ENCODE results near the gene SYT1. TPM values are rescaled to one million over a fixed set of nuclear protein-coding genes. Genes with fewer than 3 reads are reported as not detected.

Gene SYT1
- total RNA-seq, 1 donor from 2014 or later, result 0.30 TPM

DNA sequence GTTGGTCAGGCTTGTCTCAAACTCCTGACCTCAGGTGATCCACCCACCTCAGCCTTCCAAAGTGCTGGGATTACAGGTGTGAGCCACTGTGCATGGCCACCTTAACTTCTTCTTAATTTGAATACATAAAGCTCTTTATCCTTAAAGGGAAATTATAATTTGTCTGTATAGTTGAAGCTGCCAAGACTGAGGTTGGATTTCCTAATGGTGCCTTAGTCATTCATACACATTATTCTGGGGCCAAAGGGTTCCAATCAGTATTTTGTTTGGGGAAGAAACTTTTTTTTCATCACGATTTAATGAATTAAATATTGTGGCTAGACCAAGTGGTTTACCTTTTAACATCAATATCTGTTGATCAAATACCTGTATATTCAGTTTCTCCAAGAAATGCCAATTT is 135.9 kb downstream of the SYT1 start:
- no peak for DNase-seq
- TF ChIP-seq, protein P1, sequence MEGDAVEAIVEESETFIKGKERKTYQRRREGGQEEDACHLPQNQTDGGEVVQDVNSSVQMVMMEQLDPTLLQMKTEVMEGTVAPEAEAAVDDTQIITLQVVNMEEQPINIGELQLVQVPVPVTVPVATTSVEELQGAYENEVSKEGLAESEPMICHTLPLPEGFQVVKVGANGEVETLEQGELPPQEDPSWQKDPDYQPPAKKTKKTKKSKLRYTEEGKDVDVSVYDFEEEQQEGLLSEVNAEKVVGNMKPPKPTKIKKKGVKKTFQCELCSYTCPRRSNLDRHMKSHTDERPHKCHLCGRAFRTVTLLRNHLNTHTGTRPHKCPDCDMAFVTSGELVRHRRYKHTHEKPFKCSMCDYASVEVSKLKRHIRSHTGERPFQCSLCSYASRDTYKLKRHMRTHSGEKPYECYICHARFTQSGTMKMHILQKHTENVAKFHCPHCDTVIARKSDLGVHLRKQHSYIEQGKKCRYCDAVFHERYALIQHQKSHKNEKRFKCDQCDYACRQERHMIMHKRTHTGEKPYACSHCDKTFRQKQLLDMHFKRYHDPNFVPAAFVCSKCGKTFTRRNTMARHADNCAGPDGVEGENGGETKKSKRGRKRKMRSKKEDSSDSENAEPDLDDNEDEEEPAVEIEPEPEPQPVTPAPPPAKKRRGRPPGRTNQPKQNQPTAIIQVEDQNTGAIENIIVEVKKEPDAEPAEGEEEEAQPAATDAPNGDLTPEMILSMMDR (IDR thresholded peaks at IDR 0.05; ENCODE audit: borderline replicate concordance), result no peak
- intact Hi-C loops (cut with micrococcal nuclease), result no loop called here
- Histone ChIP-seq H3K4me1 (no peaks in the 10 kb centered on the region), H3K36me3 (no peaks in the 10 kb centered on the region), H3K9me3 (replicated peaks) (no peaks in the 10 kb centered on the region), H3K4me3 (no peak overlapping the region), H3K27me3 (ENCODE audit: low read depth) (no peaks in the 10 kb centered on the region), H3K27ac (replicated peaks) (no peak overlapping the region)

DNA sequence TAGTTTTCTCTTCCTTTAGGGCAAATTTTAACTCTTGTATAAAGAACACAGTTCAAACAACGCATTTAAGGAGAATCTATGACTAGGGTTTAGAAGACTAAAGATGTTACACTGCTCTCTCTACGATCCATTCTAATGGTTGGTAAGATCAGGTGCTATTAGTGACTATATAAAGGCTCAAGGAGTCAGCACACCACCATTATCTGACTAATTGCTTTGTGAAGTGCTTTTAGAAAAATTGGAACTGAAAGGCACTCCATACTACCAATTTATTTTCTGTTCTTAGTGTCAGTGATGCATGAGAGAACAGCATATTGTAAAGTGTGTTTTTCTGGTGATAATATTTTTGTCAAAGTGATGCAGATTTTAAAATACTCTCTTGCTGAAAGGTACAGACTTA is 136.8 kb downstream of the SYT1 start:
- no peak for DNase-seq
- intact Hi-C loops (cut with micrococcal nuclease), result no loop called here
- H3K9me3 ChIP-seq (replicated peaks), result no peaks in the 10 kb centered on the region
- H3K4me1 ChIP-seq, result no peaks in the 10 kb centered on the region
- no peaks in the 10 kb centered on the region for H3K36me3 ChIP-seq
- no peak overlapping the region for H3K27ac ChIP-seq (replicated peaks)
- H3K4me3 ChIP-seq, result no peak overlapping the region
- H3K27me3 ChIP-seq (ENCODE audit: low read depth), result no peaks in the 10 kb centered on the region
- TF ChIP-seq, protein P1 (IDR thresholded peaks at IDR 0.05; ENCODE audit: borderline replicate concordance), result no peak

- H3K4me3 ChIP-seq, result no peak overlapping the region
- intact Hi-C loops (cut with micrococcal nuclease), result no loop called here
- no peaks in the 10 kb centered on the region for H3K9me3 ChIP-seq (replicated peaks)
- TF ChIP-seq, protein P1 (IDR thresholded peaks at IDR 0.05; ENCODE audit: borderline replicate concordance), result no peak
- no peaks in the 10 kb centered on the region for H3K36me3 ChIP-seq
- H3K27ac ChIP-seq (replicated peaks), result no peak overlapping the region
- H3K4me1 ChIP-seq, result no peaks in the 10 kb centered on the region
- DNase-seq, result no peak
- H3K27me3 ChIP-seq (ENCODE audit: low read depth), result no peaks in the 10 kb centered on the region
These were observed 141.7 kb downstream of the SYT1 start for GRCh38 chr12:79006306-79006705.

- Histone ChIP-seq H3K27me3 (ENCODE audit: low read depth) (no peaks in the 10 kb centered on the region), H3K27ac (replicated peaks) (no peak overlapping the region), H3K36me3 (no peaks in the 10 kb centered on the region), H3K4me1 (no peaks in the 10 kb centered on the region), H3K9me3 (replicated peaks) (no peaks in the 10 kb centered on the region), H3K4me3 (no peak overlapping the region)
- intact Hi-C loops (cut with micrococcal nuclease), result no loop called here
- TF ChIP-seq, protein P1 (IDR thresholded peaks at IDR 0.05; ENCODE audit: borderline replicate concordance), result no peak
- no peak for DNase-seq
These were observed 144.0 kb downstream of the SYT1 start for GRCh38 chr12:79008591-79008990.

DNA sequence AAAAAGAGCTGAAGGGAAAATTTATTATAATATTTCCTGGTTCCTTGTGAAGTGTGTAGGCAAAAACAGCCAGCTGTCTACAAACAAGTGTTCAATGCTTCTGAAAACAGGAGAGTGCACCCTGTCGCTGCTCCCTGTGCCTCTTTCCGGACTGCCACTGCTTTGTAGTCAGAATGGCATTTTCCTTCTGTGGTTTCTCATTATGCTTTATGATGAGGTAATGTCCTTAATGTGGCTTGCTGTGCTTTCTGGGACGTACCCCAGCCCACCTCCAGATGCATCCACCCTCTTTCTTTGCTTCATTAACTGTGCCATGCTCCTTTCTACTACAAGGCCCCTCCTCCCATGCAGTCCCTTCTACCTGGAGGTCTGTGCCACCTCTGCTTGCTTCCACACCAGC is 148.1 kb downstream of the SYT1 start:
- Histone ChIP-seq H3K36me3 (no peaks in the 10 kb centered on the region), H3K27ac (replicated peaks) (no peak overlapping the region), H3K4me3 (no peak overlapping the region), H3K4me1 (no peaks in the 10 kb centered on the region), H3K9me3 (replicated peaks) (no peaks in the 10 kb centered on the region), H3K27me3 (ENCODE audit: low read depth) (no peaks in the 10 kb centered on the region)
- intact Hi-C loops (cut with micrococcal nuclease), result no loop called here
- TF ChIP-seq, protein P1 (IDR thresholded peaks at IDR 0.05; ENCODE audit: borderline replicate concordance), result no peak
- DNase-seq, result no peak

GRCh38 chr12:79016181-79016580 is 151.6 kb downstream of the SYT1 start:
- TF ChIP-seq, protein P1 (IDR thresholded peaks at IDR 0.05; ENCODE audit: borderline replicate concordance), result no peak
- Histone ChIP-seq H3K36me3 (no peaks in the 10 kb centered on the region), H3K4me1 (no peaks in the 10 kb centered on the region), H3K4me3 (no peak overlapping the region), H3K27ac (replicated peaks) (no peak overlapping the region), H3K27me3 (ENCODE audit: low read depth) (no peaks in the 10 kb centered on the region), H3K9me3 (replicated peaks) (no peaks in the 10 kb centered on the region)
- intact Hi-C loops (cut with micrococcal nuclease), result no loop called here
- no peak for DNase-seq

Data from left ventricle myocardium inferior (tissue), 1 donor.